HPDE6-E6E7 (cell line): ENCODE measurements around the gene SMAD7.

Experiments
- DNase-seq: peaks from one replicate; pipeline ENCODE4 v3.0.0; 2011; ENCODE audit warnings: missing footprints; ENCODE audit errors: extremely low spot score

Gene SMAD7

DNA sequence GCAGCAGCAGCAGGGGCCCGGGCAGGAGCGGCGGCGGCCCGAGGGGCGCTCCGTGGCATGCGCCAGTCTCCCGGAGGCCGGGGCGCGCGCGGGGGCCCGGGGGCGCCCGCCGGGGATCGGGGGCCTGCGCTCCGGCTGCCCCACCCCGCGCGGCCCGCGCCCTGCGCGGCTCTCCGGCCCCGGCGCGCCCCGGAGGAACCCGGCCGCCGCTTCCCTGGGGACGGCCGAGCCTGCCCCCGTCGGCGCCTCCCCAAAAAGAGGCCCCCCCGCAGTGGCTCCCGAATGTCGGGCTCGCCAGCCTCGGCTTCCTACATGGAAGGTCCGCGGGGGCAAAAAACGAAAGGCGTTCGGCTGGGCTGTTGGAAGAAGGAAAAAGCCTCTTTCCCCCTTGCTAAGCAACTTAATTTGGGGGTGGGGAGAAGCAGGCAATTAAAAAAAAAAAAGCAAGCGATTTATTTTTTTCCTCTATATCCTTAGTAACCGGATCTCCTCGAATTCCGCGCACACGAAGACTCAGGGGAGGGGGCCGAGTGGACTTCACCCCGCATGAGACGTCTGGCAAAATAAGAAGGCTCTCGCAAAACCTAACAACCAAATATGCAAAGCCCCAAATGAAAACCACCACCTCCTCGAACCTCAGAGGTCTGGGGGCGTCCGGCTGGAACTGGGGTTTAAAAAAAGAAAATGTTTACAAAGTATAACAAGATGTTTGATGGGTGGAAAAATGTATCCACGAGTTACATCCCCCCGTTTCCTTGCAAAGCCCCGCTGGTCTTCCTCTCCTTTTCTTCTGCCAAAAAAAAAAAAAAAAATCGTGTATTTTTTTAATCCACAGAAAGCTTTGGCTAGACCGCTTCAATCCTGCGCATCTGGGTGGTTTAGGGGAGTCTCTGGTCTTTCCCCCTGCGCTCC is at the start of gene SMAD7:
SMAD7 (minus strand) TSS at position 430 of the 912 bp plus-strand sequence. CDS start 541 bp downstream, outside the sequence.
- DNase-seq, result no peak

- DNase-seq, result no peak
These were observed 48.8 kb upstream of the SMAD7 start for GRCh38 chr18:48999569-48999968.

DNA sequence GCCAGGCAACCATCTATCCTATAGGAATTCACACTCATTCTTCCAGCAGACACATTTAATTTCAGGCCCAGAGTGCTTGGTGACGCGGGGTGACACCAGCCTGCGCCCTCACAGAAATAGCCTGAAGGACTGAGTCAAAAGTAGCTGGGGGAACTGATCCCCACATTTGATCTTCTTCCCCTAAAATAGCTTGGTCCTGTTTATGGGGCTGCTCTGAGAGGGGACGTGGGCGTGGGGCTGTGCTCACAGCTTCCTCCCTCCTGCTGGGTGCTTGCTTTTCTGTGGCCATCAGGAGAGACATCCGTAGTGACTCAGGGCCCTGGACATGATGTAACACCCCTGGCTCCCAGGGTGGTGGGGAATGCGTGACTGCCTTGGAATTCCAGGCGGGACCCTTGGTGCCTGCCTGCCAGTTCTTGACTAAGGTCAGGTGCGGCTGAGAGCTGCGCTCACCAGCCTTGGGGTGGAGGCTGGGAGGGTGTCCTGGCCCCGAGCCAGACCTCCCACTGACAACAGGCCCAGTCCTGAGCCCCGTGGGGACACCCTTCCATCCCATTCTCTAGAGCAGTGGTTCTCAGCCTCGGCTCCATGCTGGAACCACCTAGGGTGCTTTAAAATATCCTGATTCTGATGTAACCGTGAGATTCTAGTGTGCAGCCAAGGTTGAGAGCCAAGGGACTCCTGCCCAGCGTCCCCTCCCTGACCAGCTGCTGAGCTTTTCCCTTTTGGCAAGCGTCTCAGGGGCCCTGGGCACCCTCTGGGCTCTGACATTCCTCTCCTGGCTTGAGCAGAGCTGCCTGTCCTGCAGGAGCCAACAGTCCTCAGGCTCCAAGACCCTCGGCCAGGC is 47.4 kb upstream of the SMAD7 start:
- peak; percentile 88 for DNase-seq

- DNase-seq, result no peak
These were observed 46.9 kb upstream of the SMAD7 start for GRCh38 chr18:48997681-48997984.

DNA sequence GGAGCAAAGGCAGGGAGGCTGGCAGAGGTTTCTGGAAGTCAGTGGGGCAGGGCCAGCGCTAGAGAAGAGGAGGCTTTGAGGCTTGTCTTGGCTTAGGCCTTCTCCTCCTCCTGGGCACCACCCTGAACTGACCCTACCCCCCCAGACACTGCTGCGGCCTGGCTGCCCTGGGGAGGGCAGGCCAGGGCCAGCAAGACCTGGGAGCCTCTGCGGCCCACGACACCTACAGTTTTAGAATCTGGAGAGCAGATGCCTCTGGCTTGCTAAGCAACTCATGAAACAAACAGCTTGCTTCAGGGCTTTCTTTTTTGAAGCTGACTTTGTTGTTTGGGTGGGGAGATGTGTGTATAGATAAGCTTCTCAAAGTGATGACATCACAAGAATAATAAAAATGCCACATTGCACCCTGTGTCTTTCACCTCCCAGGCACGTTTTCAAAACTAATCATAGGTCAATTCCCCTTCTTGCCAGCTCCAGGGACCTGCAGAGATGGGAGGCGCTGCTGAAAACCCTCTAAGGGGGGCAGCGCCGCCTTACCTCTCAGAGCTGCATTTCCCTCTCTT is 46.2 kb upstream of the SMAD7 start:
- no peak for DNase-seq

DNA sequence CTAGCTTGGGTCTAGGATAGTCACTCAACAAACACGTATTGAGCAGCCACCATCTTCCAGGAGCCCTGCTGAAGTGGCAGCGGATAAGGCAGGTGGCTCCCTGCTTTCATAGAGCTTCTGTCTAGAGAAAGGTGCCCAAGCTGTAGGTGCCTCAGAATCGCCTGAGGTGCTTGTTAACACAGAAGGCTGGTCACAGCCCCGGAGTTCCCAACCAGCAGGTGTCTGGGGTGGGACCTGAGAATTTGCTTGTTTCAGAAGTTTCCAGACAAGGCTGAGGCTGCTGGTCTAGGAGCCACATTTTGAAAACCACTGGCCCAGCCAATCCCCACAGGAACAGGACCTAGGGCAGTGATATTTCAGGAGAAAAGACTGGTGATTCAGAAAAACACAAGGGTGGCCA is 45.3 kb upstream of the SMAD7 start:
- DNase-seq, result no peak

DNA sequence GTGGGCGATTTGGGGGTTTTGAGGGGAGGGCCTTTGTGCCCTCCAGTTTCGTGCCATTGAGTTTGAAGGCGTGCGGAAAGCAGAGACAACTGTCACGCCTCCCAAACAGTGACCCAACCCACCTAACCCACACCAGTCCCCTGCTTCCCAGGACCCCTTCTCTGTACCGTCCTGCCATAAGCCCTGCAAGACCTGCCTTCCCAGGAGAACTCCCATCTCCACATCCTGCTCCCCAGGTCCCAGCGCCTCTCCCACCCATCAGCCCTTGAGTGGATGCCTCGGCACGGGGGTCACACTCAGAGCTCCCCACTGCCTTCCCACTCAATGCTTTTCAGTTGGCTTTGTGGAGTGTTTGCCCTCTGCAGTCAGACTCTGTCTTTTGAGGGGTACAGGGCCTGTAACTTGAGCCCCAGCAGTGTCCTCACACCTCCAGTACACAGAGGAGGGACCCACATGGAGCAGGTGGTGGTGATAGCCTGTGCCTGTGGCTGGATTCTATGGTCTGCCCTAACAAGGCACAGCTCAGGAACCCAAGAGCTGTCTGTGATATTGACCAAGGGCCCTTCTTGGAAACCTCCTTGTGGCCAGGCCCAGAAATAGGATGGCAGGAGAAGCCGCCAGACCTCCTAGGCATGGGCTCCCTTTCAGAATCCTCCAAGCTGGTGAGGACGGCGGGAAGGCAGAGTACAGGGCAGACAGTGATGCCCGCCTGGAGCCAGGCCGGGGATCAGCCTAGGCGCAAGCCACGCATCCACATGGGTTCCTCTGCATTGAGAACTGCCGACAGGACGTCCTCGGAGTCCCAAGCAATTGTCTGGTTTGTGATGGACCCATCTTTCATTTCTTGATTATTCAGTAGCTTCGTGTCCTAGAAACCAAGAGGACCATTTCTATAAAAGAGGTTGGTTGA is 44.4 kb upstream of the SMAD7 start:
- DNase-seq, result no peak

GRCh38 chr18:48994044-48994651 is 43.4 kb upstream of the SMAD7 start:
- no peak for DNase-seq

GRCh38 chr18:48993586-48993985 is 42.8 kb upstream of the SMAD7 start:
- no peak for DNase-seq

GRCh38 chr18:48992791-48993555 is 42.2 kb upstream of the SMAD7 start:
- no peak for DNase-seq

DNA sequence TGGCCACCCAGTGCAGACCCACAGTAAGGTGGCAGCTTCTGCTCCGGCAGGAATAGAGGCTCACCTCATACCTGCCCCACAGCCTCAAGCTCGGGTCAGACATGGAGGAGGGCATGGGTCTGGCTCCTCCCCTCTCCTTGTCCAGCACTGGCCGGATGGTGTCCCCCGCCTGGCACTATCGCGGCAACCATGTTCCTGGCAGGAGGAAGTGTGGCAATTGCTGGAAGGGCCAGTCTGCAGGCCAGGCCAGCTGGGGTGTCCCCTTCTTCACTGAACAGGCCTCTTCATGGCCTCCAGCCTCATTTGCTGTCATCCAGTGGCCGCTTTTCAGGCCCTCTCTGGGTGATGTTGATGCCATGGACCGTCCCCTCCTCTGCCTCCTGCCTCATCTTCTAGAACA is 41.4 kb upstream of the SMAD7 start:
- no peak for DNase-seq

- no peak for DNase-seq
These were observed 40.9 kb upstream of the SMAD7 start for GRCh38 chr18:48991676-48992075.

GRCh38 chr18:48991319-48991660 is 40.5 kb upstream of the SMAD7 start:
- DNase-seq, result no peak

DNA sequence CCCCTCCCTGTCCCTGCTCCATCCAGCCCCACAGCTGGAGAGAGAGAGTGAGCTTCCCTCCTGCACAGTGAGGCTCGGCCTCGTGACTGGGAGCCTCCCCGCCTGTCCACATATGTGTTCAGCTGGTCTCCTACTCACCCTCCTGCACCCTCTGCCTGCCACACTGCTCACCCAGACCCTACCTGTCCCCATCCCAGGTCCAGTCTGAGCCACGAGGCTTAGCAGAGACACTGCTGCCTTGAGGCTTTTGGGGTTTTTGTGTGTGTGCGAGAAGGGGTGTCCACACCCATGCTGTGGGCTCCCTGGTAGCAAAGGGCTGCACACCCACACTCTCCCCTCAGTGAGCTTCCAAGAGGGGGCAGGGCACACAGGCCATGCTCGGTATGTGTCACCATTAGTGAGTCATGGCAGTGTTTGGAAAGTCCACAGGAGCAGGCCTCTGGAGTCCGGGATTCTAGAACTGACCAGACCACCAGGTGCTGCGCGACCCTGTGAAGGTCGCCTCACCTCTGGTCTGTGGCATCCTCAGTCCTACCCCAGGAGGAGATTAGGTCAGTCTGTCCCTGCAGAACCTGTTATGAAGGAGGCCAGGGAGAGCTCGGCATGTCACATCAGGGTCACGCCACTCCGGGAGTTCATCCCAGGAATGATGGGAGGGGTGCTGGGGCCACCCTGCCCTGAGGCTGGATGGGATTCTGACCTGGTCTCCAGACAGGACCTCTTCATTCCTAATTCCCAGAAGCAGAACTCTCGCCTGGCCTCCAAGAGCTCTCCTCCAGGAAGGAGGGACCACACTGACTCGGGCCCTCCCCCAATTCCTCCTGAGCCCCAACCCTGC is 39.9 kb upstream of the SMAD7 start:
- DNase-seq, result no peak

DNA sequence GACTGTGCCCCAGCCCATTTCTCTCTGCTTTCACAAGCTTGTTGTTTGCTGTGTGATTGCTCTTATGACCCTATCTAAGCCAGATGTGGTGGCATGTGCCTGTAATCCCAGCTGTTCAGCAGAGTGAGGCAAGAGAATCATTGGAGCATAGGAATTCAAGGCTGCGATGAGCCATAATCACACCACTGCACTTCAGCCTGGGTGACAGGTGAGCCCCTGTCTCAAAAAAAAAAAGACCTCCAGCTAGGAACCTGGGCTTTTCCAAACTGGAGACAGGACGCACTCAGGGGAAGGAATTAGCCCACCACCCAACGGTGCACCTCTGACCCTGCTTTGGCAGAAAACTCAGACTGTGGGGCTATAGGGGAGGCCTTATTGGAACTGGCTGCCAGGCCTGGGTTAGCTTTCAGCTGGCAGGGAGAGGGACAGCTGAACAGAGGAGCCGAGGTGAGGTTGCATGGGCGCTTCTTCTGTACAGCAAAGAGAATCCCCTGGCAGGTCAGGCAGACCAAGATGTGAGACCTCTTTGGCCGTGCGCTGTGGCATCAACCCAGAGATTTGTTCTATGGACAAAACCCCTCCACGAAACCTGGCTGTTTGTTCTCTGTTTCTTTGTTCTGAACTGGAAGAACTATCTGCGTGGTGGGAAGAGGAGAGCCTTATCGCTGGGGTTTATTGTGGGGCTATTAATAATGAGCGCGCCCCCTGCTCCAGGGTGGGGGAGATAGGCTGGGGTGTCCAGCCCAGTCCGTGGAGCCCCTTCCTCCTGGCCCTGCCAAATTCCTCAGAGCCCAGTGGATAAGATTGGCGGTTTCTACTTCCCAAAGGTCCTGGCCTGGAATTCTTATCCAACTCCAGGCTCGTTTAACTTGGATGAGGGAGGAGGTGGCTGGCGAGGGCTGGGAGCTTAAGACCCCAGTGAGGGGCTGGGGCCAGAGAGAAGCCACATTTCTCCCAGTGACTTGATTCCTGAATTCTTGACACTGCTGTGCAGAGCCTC is 38.8 kb upstream of the SMAD7 start:
- no peak for DNase-seq

- no peak for DNase-seq
These were observed 37.9 kb upstream of the SMAD7 start for GRCh38 chr18:48988508-48989303.

GRCh38 chr18:48987821-48988220 is 37.1 kb upstream of the SMAD7 start:
- no peak for DNase-seq
